Measurements from ENCODE around the gene PPP1R12A.

- no peak for TF ChIP-seq SP1 (IDR thresholded peaks at IDR 0.05)
- no peak for TF ChIP-seq FOXM1 (IDR thresholded peaks at IDR 0.05; ENCODE audit: borderline replicate concordance)
Observed at GRCh38 chr12:79887890-79888289, 47.0 kb downstream of the PPP1R12A start.

Measured in HEK293T (cell line).